ENCODE results near the gene RRP1. TPM values are rescaled to one million over a fixed set of nuclear protein-coding genes. Genes with fewer than 3 reads are reported as not detected.

The RRP1 gene
- polyA plus RNA-seq, 1 donor = 20.3 TPM

DNA sequence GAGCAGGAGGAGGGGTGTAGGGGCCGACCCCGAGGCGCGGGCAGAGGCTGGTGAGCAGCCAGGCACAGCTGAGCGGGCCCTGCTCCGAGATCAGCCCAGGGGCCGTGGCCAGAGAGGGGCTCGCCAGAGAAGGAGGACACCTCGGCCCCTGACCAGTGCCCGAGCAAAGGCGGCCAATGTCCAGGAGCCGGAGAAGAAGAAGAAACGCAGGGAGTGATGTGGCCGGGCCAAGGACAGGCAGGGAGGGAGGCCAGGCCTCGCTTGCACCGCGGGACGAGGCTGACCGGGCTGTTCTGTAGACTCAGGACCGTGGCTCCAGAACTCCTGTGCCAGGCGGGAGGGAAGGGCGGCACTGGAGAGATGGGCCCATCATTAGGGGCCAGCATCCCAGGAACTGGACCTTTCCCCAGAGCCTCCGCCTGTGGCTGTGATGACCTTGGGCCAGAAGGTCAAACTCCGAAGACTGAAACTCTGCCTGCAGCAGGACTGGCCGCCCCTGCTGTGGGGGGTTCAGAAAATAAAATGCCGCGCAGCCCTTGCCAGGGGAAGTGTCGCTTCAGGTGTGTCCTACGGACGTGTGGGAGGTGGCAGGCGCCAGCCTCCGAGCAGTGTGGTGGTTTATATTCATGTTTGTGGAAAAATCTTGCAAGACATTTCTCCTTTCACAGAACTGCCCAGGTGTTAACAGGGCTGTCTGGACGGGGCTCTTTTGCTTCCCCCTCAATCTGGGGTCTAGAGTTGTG lies 14.4 kb downstream of the RRP1 start:
- no peak for DNase-seq

DNA sequence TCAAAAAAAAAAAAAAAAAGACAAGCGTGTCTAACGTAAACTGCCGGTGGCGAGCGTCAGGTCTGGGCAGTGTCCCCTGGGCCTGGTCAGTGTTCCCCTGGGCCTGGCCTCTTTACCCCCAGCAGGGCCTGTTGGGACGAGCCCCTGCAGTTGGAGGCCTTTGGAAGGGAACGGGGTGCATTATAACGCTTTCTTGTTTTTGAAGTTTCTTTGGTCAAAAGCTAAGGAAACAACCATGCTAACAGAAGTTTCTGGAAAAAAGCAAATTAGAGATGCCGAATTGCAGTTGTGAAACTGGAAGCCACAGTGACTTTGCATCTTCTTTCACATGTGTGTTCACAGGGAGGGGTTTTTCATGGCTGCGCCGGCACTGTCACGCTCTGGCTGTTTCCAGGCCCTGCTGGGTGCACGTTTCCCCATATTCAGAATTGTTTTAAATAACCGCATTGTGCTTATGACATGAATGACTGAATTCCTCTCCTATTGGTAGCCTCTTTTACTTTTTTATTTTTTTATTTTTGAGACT lies 16.0 kb downstream of the RRP1 start:
- DNase-seq = no peak

DNA sequence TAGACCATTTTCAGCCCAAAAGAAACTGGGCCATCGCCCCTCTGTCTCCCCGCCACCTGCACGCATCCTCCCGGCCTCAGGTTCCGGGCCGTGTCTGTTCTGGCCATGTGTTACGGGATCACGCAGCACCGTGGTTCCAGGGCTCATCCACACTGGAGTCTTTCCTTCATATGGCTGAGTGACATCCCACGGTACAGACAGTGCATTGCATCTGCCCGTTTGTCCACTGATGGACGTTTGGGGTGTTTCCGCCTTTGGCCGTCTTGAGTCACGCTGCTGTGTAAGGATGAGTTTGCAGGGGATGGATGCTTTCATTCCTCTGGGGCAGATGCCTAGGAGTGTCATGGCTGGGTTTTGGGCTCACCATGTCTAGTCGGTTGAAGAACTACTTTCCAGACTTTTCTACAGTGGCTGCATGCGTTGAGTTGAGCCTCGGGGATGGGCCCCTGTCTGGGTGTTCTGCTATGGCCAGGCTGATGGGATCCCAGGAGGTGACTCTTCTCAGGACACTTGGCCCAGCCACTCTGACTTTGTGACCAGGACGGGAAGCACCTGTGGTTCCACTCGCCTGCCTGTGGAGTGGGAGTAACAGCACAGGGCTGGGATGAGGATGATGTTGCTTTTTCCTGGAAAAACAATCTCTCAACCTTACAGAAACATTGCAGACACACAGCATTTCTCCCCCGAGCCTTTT lies 16.8 kb downstream of the RRP1 start:
- no peak for DNase-seq

DNA sequence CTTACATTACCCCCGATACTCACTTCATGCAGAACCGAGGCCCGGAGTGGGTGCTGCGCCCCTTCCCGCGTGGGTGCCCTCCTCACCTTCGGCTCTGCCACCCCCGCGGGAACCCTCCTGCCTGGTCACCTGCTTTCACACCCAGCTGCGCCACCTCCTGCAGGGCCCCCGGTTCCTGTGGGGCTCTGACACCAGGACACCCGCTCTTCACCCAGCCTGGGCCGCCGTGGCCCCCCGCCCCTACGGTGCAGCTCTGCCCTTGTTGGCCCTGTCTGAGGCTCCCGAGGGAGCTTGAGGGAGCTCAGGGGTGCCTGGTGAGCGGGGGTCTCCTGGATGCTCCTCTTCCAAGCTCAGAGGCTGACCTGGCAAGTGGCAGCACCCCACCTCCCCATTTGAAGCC lies 19.0 kb downstream of the RRP1 start:
- no peak for DNase-seq

DNA sequence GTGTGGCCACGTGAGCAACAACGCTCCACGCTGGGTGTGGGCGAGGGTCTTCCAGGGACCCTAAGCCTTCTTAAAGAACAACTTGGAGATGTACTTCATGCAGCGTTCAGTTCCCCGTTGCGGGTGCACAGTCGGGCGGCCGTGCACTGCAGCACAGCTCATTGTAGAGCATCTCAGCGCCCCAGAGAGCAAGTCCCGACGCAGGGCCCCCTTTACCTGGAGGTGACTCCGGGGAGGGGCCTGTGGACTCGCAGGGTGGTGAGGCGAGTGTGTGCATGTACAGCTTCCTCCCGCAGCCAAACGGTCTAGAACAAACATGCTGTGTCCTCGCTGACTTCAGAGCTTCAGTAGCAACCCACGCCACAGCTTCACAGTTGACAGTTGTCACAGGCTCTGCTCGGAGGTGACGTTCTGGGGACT lies 19.5 kb downstream of the RRP1 start:
- DNase-seq = no peak

DNA sequence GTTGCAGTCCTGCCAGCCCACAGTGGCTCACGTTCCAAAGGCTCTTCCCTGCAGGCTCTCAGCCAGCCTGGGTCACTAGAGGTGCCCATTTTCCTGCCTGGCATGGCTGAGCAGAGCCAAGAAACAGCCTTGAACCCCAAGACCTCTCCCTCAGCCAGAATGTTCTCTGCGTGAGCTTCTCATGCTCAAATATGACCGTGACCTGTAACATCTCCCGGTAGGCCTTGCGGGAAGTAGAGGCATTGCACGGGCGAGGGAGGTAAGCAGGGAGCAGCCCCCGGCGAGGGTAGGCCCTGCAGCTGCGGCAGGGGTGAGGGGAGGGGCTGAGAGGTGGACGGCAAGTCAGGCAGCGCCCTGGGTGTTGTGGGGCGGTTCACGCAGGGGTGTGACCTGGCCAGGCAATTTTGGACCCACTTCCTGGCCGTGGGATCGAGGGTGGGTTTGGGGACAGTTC lies 20.0 kb downstream of the RRP1 start:
- DNase-seq = no peak

DNA sequence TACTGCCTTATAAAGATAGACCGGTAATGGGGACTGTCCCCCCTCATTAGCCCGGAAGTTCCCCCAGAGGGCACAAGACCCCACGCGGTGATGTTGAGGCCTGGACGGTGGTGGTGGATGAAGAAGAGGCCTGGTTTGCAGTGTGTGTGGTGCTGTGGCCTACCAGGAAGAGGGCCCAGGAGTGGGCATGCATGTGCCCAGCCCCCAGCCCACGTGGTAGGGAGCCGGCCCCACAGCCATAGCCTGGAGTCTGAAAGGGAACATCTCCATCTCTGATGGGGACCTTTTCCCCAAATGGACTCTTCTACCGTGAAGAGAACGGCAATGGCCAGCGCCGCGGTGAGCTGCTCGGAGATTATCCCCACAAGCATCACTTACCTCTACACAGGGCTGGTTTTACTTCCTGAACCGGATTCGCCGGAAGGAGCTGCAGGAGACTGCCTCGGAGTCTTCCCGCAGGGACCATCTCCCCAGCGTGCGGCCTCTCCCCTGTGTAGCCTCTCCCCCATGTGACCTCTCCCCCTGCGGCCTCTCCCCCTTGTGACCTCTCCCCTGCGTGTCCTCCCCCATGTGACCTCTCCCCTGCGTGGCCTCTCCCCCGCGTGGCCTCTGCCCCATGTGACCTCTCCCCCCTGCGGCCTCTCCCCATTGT lies 20.6 kb downstream of the RRP1 start:
- no peak for DNase-seq

DNA sequence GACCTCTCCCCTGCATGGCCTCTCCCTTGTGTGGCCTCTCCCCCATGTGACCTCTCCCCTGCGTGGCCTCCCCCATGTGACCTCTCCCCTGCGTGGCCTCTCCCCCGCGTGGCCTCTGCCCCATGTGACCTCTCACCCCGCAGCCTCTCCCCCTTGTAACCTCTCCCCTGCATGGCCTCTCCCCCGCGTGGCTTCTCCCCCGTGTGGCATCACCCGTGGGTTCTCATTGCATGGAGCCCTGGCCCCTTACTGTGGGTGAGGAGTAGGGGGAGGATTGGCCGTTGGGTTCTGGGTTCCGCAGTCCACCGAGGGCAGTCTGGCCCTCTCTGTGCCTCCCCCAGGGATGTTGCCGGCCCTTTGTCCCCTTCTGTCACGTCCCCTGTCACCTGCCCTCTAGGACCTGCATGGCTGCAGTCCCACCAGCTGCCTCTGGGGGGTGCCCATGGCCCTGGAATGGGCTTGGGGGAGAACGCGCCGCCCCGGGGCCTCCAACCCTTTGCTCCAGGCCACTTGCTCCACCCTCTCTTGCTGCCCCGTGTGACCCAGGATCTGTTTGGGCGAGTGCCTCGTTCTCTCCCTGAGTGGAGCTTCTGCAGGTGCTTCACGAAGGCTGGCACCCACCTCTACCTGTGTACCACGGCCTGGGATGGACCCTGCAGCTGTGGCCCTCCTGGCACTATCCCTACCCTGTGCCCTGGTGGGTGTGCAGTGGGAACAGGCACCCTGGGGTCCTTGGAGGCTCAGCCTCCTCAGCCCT lies 21.3 kb downstream of the RRP1 start:
- peak; percentile 60 for DNase-seq

DNA sequence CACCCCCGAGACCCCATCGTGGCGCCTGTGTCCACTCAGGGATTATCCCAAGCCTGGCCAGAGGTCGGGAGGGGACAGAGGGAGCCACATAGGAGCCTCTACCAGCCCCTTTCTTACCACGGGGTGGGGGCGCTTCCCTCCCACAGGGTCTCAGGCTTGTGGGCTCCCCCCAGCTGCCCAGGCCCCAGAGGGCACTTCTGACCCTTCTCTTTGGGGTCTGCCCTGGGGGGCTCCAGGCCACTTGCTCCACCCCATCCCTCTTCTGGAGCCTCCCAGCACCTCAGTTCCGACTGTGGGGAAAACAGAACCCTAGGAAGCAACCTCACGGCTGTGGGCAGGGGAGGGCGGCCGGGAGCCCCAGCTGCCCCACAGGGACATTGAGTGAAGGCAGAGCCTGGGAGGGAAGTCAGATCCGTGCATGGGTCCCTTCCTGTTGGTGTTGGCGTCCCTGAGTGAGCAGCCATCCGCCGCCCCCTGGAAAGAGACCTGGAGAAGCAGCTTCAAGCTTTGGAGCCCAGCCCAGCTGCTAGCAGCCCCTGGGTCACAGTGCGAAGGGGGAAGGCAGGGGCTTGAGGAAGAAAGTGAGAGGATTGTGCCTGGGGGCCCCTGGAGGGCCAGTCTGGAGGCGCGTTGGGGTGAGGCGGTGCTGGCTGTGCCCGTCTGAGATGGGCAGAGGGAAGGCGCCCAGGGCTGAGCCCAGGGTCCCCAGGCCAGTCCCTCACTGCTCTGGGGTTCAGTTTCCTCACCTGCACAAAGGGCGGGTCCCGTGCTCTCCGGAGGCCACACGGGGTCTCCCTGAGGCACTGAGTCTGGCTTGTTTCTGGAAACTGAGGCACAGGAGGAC lies 22.1 kb downstream of the RRP1 start:
- no peak for DNase-seq

DNA sequence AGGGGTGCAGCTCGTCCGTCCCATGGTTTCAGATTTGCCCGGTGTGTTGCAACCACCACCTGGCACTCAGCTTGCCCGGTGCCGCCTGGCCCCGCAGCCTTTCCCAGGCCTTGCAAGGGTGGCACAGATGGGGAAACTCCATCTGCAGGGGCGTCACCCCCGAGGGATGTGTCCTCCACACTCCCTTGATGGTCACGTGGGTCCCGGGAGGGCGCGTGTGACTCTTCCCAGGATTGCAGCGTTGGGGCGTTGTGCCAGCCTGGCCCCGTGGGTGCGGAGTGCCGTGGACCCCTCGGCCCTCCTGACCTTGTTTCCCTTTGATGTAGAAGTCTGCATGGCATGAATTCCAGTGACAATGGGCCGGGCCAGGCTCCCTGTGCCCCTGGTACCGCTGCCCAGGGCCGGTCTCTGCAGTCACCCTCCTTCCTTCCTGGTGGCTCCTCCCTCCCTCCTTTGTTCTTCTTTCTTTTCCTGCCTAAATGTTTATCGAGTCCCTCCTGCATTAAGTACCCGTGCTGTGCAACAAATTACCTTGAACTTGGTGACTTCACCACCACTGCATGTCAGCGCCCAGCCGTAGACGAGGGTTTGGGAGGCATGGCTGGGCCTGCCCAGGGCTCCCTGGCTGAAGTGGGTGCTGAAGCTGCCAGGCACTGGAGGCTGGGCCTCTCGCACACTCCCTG lies 22.9 kb downstream of the RRP1 start:
- no peak for DNase-seq

DNA sequence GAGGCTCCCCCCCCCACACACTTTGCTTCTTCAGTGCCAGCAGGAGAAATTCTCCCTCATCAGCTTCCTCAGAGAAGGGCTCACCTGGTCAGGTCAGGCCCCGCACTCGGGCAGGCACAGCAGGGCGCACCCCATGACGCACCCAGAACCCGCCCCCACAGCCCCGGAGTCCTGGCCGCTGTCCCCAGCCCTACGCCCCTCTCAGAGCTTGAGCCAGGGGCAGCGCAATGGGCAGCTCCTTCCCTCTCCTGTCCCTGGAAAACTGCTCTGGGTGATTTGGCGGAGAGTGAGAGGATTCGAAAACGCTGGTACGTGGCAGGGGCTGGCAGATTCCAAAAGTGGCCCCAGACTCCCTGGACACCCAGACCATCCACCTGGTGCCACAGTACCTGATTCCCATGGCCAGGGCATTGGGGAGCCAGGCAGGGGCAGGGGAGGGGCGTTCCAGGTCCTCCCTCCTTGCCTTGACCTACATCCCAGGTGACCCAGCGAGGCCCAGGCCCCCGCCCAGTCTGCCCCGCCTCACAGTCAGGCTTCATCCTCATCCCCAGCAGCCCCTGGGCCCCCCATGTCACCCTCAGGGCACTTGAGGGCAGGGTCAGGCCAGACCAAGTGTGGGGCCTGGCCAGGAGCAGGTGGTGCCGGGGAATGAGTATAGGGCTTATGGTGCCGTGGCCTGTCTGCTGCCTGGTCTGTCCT lies 23.7 kb downstream of the RRP1 start:
- DNase-seq = no peak

DNA sequence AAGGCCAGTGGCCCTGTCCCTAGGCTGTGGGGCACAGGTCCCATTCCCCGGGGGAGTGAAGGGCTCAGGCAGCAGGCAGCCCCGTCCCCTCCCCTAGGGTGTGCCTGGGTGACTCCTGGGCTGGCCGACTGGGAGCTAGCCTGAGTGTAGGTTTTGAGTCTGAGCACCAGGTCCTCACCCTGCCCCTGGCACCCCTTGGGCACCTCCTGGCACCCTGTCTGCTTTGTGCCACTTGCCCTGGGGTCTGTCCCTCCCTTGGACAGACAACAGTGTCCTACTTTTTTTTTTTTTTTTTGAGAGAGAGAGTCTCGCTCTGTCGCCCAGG lies 24.2 kb downstream of the RRP1 start:
- no peak for DNase-seq

DNA sequence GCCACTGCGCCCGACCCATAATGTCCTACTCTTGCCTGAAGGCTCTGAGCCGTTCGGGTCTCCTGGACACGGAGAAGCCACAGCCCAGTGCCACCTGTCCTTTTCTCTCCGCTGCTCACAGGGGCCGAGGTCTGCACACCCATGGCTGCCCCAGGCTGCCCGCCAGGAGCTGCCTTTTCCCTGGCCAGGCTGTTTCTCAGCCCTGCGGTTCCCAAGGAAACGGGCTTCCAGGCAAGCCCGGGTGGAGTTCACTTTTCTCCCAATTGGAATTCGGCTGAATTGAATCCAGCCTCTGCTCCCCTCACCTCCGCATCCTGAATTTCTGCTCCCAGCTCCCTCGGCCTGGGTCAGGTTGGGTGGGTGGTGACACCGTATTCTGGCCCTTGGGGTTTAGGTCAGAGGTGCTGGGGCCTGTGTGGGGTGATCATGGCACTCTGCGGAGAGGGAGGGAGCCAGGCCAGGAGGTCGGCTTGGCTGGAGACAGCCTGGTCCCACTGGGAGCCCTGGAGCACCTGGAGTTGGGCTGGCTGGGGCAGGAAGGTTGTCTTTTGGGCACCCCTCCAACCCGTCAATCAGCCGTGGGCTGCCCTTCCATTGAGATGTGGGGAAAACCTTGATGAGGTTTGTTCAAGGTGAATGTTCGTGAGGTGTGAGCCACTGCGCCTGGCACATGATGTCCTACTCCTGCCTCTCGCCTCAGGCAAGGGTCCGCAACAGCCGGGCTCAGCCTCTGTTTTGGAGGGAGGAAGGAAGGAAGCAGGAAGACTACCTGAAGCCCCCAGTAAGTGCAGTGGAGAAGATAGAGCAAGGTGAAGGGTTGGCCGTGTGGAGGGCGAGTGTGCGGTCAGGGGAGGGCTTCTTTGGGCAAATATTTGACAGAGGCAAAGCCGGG lies 25.1 kb downstream of the RRP1 start:
- no peak for DNase-seq

DNA sequence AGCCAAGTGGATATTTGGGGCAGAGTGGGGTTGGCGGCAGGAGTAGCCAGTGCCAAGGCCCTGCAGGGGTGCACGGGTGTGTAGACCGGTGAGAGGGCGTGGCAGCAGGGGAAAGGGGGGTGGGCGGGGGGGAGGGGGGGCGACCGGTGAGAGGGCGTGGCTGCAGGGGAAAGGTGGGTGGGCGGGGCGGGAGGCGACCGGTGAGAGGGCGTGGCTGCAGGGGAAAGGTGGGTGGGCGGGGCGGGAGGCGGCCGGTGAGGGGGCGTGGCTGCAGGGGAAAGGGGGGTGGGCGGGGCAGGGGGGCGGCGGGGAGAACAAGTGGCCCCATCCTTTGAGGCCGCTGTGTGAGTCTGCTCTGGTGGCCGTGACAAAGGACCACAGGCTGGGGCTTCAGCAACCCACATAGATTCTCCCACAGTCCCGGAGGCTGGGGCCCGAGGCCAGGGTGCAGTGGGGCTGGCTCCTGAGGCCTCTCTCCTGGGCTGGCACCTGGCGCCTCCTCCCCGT lies 25.8 kb downstream of the RRP1 start:
- DNase-seq = no peak

DNA sequence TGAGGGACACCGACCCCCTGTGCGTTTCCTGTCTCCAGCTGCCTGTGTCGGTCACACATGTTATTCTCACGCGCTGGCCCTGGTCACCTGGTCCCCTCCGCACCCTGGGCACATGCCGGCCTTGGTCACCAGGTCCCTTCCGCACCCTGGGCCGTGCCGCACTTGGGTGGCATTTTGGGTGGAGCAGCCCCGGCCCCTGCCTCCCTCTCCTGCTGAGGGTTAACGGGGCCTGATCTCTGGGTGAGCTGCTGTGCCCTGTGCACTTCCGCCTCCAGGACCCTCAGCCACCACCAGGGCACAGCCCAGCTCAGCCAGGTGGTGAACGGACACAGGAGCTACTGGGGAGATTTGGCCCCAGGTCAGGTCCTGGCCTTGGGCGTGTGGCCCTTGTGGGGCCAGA lies 26.6 kb downstream of the RRP1 start:
- no peak for DNase-seq

DNA sequence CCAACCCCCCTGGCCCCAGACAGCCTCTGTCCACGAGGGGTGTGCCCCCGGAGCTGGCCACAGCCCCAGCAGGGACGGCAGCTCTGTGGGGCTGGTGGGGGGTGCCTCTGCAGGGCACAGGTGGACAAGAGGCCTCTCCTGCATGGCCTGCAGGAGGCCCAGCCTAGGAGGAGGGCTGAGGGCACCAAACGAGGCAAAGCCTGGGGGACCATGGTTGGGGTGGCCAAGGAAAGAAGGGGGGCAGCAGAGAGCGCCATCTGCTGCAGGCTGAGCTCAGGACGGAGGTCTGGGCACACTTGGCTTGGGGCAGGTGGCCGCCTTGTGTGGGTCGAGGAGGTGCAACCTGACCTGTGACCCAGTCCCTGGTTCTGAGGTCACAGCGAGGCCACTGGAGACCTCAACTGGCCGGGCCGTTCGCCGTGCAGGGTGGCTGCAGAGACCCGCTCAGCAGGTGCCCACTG lies 27.3 kb downstream of the RRP1 start:
- no peak for DNase-seq

DNA sequence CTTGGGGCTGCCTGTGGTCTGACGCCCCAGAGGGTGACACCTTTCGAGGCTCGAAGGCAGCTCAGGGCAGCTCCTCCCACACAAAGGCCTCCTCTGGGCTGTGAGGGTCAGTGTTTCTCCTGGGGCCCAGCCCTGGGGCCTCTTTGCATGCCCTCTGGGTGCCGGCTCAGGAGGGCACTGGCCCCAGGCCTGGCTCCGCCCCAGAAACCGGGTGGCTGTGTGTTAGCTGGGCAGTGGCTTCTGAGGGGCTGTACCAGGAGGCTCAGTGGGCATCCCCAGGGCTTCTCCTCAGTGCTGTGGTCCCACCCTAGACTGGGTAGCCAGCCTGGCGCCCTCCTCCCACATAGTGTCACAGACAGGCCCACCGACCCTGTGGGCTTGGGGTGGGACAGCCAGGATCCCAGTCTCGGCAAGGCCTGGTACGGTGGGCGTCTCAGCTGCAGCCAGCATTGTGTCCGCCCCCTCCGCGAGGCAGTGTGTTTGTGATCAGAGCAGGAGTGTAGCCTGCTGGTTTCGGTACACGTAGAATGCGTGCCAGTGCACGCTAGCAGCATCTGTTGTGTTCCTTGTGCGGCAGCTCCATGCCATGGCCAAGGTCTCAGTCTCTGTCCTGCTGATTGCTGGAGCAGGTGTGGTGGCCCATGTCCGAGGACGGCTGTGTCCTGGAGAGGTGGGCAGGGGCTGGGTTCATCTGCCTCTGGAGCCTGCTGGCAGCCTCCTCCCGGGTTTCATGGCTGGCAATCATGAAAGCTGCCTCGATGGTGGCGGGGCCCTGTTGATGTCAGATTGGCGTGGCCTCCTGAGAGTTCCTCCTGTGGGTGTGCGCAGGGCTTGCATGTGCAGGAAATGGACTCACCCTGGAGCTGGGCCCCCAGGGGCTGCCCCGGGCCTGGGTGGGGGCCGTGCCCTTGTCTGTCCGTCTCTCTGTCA lies 28.0 kb downstream of the RRP1 start:
- DNase-seq = no peak

DNA sequence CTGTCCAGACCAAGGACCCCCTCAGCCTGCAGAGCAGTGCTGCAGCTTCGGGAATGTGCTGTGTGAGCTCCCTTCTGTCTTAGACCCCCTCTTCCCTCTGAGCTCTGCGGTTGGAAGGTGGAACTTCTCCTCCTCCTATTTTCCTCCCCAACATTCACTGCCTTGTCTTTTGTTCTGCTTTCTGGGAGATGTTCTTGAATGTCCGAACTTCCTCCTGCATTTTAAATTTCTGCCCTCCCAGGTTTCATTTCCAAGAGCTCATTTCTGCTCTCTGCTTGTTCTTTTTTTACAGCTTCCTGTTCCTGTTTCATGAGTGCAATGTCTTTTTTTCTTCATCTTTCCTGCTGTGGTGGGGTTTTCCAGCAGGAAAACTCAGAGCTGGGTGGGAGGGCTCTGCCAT lies 29.3 kb downstream of the RRP1 start:
- DNase-seq = no peak
